SK-N-SH (cell line): ENCODE measurements around the gene SRA1. TPM values are rescaled to one million over a fixed set of nuclear protein-coding genes. Genes with fewer than 3 reads are reported as not detected.

Experiments
- CTCF ChIA-PET: fragments of 300-600, 350-600 bp; formaldehyde crosslinking; extraction: SDS; loops from one replicate; lab custom pipeline; 2021; lab: Yijun Ruan, JAX
- POLR2A ChIA-PET: fragments of 350-600 bp; sonication (Branson Sonifier 250); formaldehyde crosslinking; extraction: SDS; loops from one replicate; lab custom pipeline; 2020; ENCODE audit warnings: antibody characterized with exemption, inconsistent platforms; lab: Yijun Ruan, JAX
- DNase-seq: peaks from one replicate; pipeline ENCODE4 v3.0.0; 2012
- H2AFZ ChIP-seq: fragments of 200-600 bp; sonication (generic); 2 replicates; pipeline ENCODE4 v1.8.1; 2016; ENCODE audit warnings: antibody characterized with exemption, mild to moderate bottlenecking, low read depth
- H3F3A ChIP-seq: fragments of 200-600 bp; sonication (generic); replicated peaks from 2 replicates; pipeline ENCODE3; 2016; ENCODE audit warnings: antibody characterized with exemption, mild to moderate bottlenecking; ENCODE audit not compliant: insufficient read depth
- H3K27ac ChIP-seq, 2 experiments: fragments of 200-500 bp in 1 of 2; fragments of 200-600 bp in 1 of 2; sonication (Bioruptor generic) in 1 of 2; sonication (generic), shearing (Covaris generic) in 1 of 2; 2 replicates each; pipeline versions ENCODE4 v1.5.1 to v1.6.1; 2014 to 2016; ENCODE audit warnings: low read depth in 2 of 2, inconsistent platforms in 1 of 2, low read length in 1 of 2, mild to moderate bottlenecking in 1 of 2, mixed read lengths in 1 of 2
- H3K27me3 ChIP-seq: fragments of 200-600 bp; sonication (generic), shearing (Covaris generic); 2 replicates; pipeline ENCODE4 v1.6.1; 2016; ENCODE audit warnings: mixed run types; ENCODE audit not compliant: insufficient read depth
- H3K36me3 ChIP-seq, 2 experiments: fragments of 200-500 bp in 1 of 2; fragments of 200-600 bp in 1 of 2; sonication (Bioruptor generic) in 1 of 2; sonication (generic) in 1 of 2; replicated peaks in 1 of 2; 2 replicates each; pipeline versions ENCODE3 to v1.5.1; 2014 to 2016; ENCODE audit warnings: low read length in 1 of 2, mild to moderate bottlenecking in 1 of 2; ENCODE audit not compliant: insufficient read depth in 2 of 2, control insufficient read depth in 1 of 2
- H3K4me1 ChIP-seq, 2 experiments: fragments of 200-500 bp in 1 of 2; fragments of 200-600 bp in 1 of 2; sonication (Bioruptor generic) in 1 of 2; sonication (generic), shearing (Covaris generic) in 1 of 2; 2 replicates each; pipeline versions ENCODE4 v1.5.1 to v1.6.1; 2014 to 2016; ENCODE audit warnings: low read depth in 1 of 2, low read length in 1 of 2, mixed run types in 1 of 2; ENCODE audit not compliant: insufficient read depth in 2 of 2, control insufficient read depth in 1 of 2
- H3K4me2 ChIP-seq: fragments of 200-600 bp; sonication (generic), shearing (Covaris generic); 2 replicates; pipeline ENCODE4 v1.6.1; 2017; ENCODE audit warnings: mixed run types
- H3K4me3 ChIP-seq, 2 experiments: fragments of 200-500 bp in 1 of 2; fragments of 200-600 bp in 1 of 2; sonication (Bioruptor generic) in 1 of 2; sonication (generic), shearing (Covaris generic) in 1 of 2; 2 replicates each; pipeline versions ENCODE4 v1.5.1 to v1.8.1; 2014 to 2016; ENCODE audit warnings: low read depth in 2 of 2, inconsistent platforms in 1 of 2, low read length in 1 of 2, mild to moderate bottlenecking in 1 of 2, mixed read lengths in 1 of 2, moderate library complexity in 1 of 2
- H3K79me2 ChIP-seq: fragments of 200-600 bp; sonication (generic); 2 replicates; pipeline ENCODE4 v1.8.1; 2017; ENCODE audit warnings: mild to moderate bottlenecking; ENCODE audit not compliant: insufficient read depth
- H3K9ac ChIP-seq: fragments of 200-600 bp; sonication (generic); 2 replicates; pipeline ENCODE4 v1.6.1; 2017; ENCODE audit warnings: mixed run types
- H3K9me2 ChIP-seq: fragments of 200-600 bp; sonication (generic); 2 replicates; pipeline ENCODE4 v1.6.1; 2017; ENCODE audit warnings: mixed run types
- H3K9me3 ChIP-seq: fragments of 200-600 bp; sonication (generic); 2 replicates; pipeline ENCODE4 v1.6.1; 2017; ENCODE audit warnings: mixed run types, mild to moderate bottlenecking, moderate library complexity
- H4K20me1 ChIP-seq: fragments of 200-600 bp; sonication (generic); 2 replicates; pipeline ENCODE4 v1.6.1; 2017; ENCODE audit warnings: mild to moderate bottlenecking, mixed run types; ENCODE audit not compliant: insufficient read depth
- CHD2 ChIP-seq: fragments of 150-350 bp; IDR thresholded peaks from 2 replicates; pipeline ENCODE4 v1.6.1; 2018; ENCODE audit warnings: low read length; ENCODE audit not compliant: partially characterized antibody
- EP300 ChIP-seq, 2 experiments: IDR thresholded peaks; 2 replicates each; pipeline versions ENCODE4 v1.4.0 to v1.6.1; 2012; ENCODE audit warnings: borderline replicate concordance in 1 of 2, low read depth in 1 of 2, low read length in 1 of 2
- FOXJ3 ChIP-seq: sonication (generic); formaldehyde crosslinking; IDR thresholded peaks from 2 replicates; pipeline ENCODE4 v1.5.1; 2020; ENCODE audit warnings: mild to moderate bottlenecking, missing genetic modification reagents
- FOXM1 ChIP-seq: IDR thresholded peaks from 2 replicates; pipeline ENCODE4 v1.4.0; 2012; ENCODE audit warnings: low read depth, mild to moderate bottlenecking
- GATA2 ChIP-seq: sonication (generic); formaldehyde crosslinking; IDR thresholded peaks from 2 replicates; pipeline ENCODE4 v1.5.0; 2020; ENCODE audit warnings: mild to moderate bottlenecking, missing genetic modification reagents
- NRF1 ChIP-seq: IDR thresholded peaks from 2 replicates; pipeline ENCODE4 v1.6.1; 2012; ENCODE audit warnings: low read depth, mild to moderate bottlenecking, low read length
- RAD21 ChIP-seq: IDR thresholded peaks from 2 replicates; pipeline ENCODE4 v1.6.1; 2012; ENCODE audit warnings: mild to moderate bottlenecking, low read length
- RXRA ChIP-seq: IDR thresholded peaks from 2 replicates; pipeline ENCODE4 v1.4.0; 2012; ENCODE audit warnings: low read depth, mild to moderate bottlenecking, borderline replicate concordance
- SIN3A ChIP-seq: IDR thresholded peaks from 2 replicates; pipeline ENCODE4 v1.6.1; 2012; ENCODE audit warnings: low read depth, mild to moderate bottlenecking, low read length, moderate library complexity, borderline replicate concordance
- WGBS: methylation state at CpG from one replicate; pipeline ENCODE4 v1.1.6; 2017; ENCODE audit warnings: low lambda C conversion rate; 5-methylcytosine and 5-hydroxymethylcytosine counted together
- polyA plus RNA-seq, 3 experiments: library from polyadenylated mRNA; depleted of rRNA; stranded (reverse); fragments of >200 nt; gene quantifications; 2 replicates each; pipeline ENCODE4 v1.2.3, GENCODE V29; 2012
- TF ChIP-seq, protein P1 (sequence below): IDR thresholded peaks from 2 replicates; pipeline ENCODE4; 2012
- TF ChIP-seq, protein P2 (sequence below): IDR thresholded peaks from 2 replicates; pipeline ENCODE4 v1.6.1; 2012; ENCODE audit warnings: mild to moderate bottlenecking, low read depth, low read length, moderate library complexity
- TF ChIP-seq, protein P3 (sequence below): IDR thresholded peaks from 2 replicates; pipeline ENCODE4 v1.4.0; 2012; ENCODE audit warnings: low read depth, borderline replicate concordance
- TF ChIP-seq, protein P4 (sequence below): fragments of 150-350 bp; IDR thresholded peaks from 2 replicates; pipeline ENCODE4 v1.6.1; 2017; ENCODE audit warnings: antibody characterized with exemption, low read length, low read depth, borderline replicate concordance

Gene SRA1
- polyA plus RNA-seq, 1 of the 3 experiments (the other 2 are of a cell fraction): 35.9 TPM

DNA sequence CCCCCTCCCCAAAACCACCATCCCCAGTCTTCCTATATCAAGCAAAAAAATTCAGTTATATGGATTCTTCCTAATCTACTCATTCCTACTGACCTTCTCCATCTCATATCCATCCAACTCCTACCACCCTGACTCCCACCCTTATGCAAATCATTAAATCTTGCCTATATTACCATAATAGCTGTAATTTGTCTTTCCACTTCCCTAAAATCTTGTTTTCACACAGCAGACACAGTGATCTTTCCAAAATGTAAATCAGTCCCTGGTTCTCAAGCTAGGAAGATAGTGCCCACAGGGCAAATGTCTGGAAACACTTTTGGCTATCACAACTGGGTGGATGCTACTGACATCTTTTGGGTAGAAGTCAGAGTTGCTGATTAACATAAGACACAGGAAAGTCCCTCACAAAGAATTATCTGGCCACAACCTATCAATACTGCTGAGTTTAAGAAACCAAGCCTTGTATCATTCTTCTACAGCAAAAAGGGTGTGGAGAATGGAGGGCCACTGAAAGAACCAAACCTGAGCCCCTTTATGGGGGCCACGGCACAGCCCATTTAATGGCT is 1.4 kb downstream of the SRA1 start:
- Histone ChIP-seq H3K4me3 (peak overlapping the region; percentile 85 to 87), H3K9me2 (no peaks in the 10 kb centered on the region), H3K9ac (peak overlapping the region; percentile 89), H2AFZ (no peak overlapping the region), H4K20me1 (peaks cover 4% of the 10 kb centered on the region), H3K79me2 (peaks cover 59% of the 10 kb centered on the region), H3K4me1 (peaks cover 7 to 21% of the 10 kb centered on the region in 2 experiments; a peak in 3 of 4 replicates), H3K27me3 (no peaks in the 10 kb centered on the region), H3K9me3 (no peaks in the 10 kb centered on the region), H3K36me3 (peaks cover 11 to 29% of the 10 kb centered on the region in 2 experiments), H3K27ac (peak overlapping the region; percentile 78 to 92; a peak in 3 of 4 replicates), H3K4me2 (peak overlapping the region; percentile 61), H3F3A (peaks cover 16% of the 10 kb centered on the region)
- peak; percentile 42 for DNase-seq
- TF ChIP-seq, protein P1, sequence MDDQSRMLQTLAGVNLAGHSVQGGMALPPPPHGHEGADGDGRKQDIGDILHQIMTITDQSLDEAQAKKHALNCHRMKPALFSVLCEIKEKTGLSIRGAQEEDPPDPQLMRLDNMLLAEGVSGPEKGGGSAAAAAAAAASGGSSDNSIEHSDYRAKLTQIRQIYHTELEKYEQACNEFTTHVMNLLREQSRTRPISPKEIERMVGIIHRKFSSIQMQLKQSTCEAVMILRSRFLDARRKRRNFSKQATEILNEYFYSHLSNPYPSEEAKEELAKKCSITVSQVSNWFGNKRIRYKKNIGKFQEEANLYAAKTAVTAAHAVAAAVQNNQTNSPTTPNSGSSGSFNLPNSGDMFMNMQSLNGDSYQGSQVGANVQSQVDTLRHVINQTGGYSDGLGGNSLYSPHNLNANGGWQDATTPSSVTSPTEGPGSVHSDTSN: no peak
- TF ChIP-seq RAD21: peak; percentile 28
- ChIA-PET CTCF (interaction anchor here (0.9 to 1.7 kb wide), 3 partner anchors 68 to 193 kb away, joined by 3 to 4 read pairs (median 4); partner anchors contain the start of genes IK and NDUFA2), POLR2A (interaction anchor here (1.0 kb wide), 1 partner anchor 8 kb away, joined by 3 read pairs; the partner anchor contains the start of gene EIF4EBP3)
- WGBS: 9% methylated on average over 1 of the region's 1 CpG

DNA sequence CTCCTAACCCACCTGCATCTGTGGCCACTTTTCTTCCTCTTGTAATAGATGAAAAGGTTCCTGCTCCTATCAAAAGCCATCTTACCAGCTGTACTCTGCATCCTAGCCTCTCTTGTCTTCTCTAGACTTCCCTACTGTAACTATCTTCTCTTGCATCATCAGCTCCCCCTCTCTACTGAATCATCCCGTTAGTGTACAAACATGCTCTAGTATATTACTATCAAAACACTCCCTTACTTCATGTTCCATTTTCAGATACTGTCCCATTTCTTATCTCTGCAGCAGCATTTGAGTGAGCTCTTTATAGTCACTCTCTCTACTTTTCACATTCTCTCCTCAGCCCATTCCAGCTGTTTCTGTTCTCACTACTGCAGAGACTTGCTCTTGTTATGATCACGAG is 2.8 kb downstream of the SRA1 start:
- Histone ChIP-seq H3K9me2 (no peaks in the 10 kb centered on the region), H3K36me3 (peaks cover 16 to 35% of the 10 kb centered on the region in 2 experiments), H2AFZ (no peak overlapping the region), H3K9me3 (no peaks in the 10 kb centered on the region), H4K20me1 (peaks cover 4% of the 10 kb centered on the region), H3K4me3 (no peak overlapping the region), H3K79me2 (peaks cover 59% of the 10 kb centered on the region)
- WGBS: 75% methylated on average over 2 of the region's 2 CpGs
- POLR2A ChIA-PET: no interaction called here
- TF ChIP-seq RXRA: no peak
- TF ChIP-seq, all 33 proteins: peak for 0
- Histone ChIP-seq H3K4me2 (peak overlapping the region; percentile 61; the same call in 1 of the 2 replicates), H3K27ac (no peak overlapping the region; a peak in 1 of 4 replicates), H3K9ac (no peak overlapping the region), H3K4me1 (peaks cover 7 to 35% of the 10 kb centered on the region in 2 experiments), H3K27me3 (no peaks in the 10 kb centered on the region), H3F3A (peaks cover 28% of the 10 kb centered on the region)
- CTCF ChIA-PET: interaction anchor here (0.6 to 1.7 kb wide), 2 partner anchors 160 to 191 kb away, joined by 3 to 4 read pairs; no protein-coding TSS in a partner anchor
- DNase-seq: no peak

DNA sequence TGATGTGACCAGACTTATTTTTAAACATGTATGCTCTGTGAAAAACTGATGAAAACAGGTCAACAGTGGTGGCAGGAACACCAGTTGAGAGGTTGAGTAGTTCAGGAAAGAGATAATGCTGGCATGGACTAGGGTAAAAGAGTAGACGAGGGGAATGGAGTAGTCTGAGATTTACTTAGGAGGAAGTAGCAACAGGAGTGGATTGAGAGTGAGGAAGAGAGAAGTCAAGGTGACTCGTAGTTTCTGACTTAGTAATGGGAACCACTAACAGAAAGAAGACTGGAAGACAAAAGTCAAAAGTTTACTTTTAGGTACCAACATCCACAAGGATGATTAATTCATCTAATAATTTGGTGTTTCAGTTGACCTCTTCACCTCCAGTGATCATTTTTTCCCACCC is 3.6 kb downstream of the SRA1 start:
- peaks cover 59% of the 10 kb centered on the region for H3K79me2 ChIP-seq
- H3K27ac ChIP-seq: no peak overlapping the region
- no peak overlapping the region; the same call in 1 of the 2 replicates for H3K4me2 ChIP-seq
- H2AFZ ChIP-seq: no peak overlapping the region
- H3K9me3 ChIP-seq: no peaks in the 10 kb centered on the region
- no peak overlapping the region for H3K4me3 ChIP-seq
- no peaks in the 10 kb centered on the region for H3K27me3 ChIP-seq
- H3K4me1 ChIP-seq: peaks cover 7 to 43% of the 10 kb centered on the region in 2 experiments
- 89% methylated on average over 2 of the region's 2 CpGs for WGBS
- H3F3A ChIP-seq: peaks cover 36% of the 10 kb centered on the region
- POLR2A ChIA-PET: no interaction called here
- H3K9ac ChIP-seq: no peak overlapping the region
- peaks cover 20 to 39% of the 10 kb centered on the region in 2 experiments for H3K36me3 ChIP-seq
- H3K9me2 ChIP-seq: no peaks in the 10 kb centered on the region
- no peak for DNase-seq
- CTCF ChIA-PET: interaction anchor here (0.7 kb wide), 1 partner anchor 44 kb away, joined by 5 read pairs; no protein-coding TSS in a partner anchor
- H4K20me1 ChIP-seq: peaks cover 4% of the 10 kb centered on the region
- TF ChIP-seq EP300 (IDR thresholded peaks at IDR 0.05; ENCODE audit: borderline replicate concordance in 1 of 2, low read depth in 1 of 2, low read length in 1 of 2) (no peak), CHD2 (no peak), FOXM1 (no peak), RXRA (no peak), NRF1 (no peak), GATA2 (CRISPR knock-in tag) (no peak), FOXJ3 (CRISPR knock-in tag) (no peak), SIN3A (no peak), RAD21 (no peak)
- TF ChIP-seq, protein P2, sequence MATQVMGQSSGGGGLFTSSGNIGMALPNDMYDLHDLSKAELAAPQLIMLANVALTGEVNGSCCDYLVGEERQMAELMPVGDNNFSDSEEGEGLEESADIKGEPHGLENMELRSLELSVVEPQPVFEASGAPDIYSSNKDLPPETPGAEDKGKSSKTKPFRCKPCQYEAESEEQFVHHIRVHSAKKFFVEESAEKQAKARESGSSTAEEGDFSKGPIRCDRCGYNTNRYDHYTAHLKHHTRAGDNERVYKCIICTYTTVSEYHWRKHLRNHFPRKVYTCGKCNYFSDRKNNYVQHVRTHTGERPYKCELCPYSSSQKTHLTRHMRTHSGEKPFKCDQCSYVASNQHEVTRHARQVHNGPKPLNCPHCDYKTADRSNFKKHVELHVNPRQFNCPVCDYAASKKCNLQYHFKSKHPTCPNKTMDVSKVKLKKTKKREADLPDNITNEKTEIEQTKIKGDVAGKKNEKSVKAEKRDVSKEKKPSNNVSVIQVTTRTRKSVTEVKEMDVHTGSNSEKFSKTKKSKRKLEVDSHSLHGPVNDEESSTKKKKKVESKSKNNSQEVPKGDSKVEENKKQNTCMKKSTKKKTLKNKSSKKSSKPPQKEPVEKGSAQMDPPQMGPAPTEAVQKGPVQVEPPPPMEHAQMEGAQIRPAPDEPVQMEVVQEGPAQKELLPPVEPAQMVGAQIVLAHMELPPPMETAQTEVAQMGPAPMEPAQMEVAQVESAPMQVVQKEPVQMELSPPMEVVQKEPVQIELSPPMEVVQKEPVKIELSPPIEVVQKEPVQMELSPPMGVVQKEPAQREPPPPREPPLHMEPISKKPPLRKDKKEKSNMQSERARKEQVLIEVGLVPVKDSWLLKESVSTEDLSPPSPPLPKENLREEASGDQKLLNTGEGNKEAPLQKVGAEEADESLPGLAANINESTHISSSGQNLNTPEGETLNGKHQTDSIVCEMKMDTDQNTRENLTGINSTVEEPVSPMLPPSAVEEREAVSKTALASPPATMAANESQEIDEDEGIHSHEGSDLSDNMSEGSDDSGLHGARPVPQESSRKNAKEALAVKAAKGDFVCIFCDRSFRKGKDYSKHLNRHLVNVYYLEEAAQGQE: no peak
- TF ChIP-seq, protein P3, sequence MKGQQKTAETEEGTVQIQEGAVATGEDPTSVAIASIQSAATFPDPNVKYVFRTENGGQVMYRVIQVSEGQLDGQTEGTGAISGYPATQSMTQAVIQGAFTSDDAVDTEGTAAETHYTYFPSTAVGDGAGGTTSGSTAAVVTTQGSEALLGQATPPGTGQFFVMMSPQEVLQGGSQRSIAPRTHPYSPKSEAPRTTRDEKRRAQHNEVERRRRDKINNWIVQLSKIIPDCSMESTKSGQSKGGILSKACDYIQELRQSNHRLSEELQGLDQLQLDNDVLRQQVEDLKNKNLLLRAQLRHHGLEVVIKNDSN: no peak
- TF ChIP-seq, protein P4, sequence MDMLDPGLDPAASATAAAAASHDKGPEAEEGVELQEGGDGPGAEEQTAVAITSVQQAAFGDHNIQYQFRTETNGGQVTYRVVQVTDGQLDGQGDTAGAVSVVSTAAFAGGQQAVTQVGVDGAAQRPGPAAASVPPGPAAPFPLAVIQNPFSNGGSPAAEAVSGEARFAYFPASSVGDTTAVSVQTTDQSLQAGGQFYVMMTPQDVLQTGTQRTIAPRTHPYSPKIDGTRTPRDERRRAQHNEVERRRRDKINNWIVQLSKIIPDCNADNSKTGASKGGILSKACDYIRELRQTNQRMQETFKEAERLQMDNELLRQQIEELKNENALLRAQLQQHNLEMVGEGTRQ: no peak
